K562 (cell line): ENCODE measurements around the gene MRGPRE. TPM values are rescaled to one million over a fixed set of nuclear protein-coding genes. Genes with fewer than 3 reads are reported as not detected.

Experiments used
- ATAC-seq: fragments of 200-7000 bp; cut with Tn5 transposase; 3 replicates; pipeline ENCODE4 v1.9.1; 2020; ENCODE audit warnings: moderate library complexity
- BruUV-seq: library from RNA; stranded (reverse); fragments of 400-500 nt; replicated peaks from 2 replicates; lab custom pipeline; 2021; lab: Mats Ljungman, UMichigan
- CTCF ChIA-PET: fragments of 300-600 bp; formaldehyde crosslinking; extraction: SDS; loops from one replicate; lab custom pipeline; 2021; ENCODE audit warnings: low intra/inter-chr PET ratio; lab: Yijun Ruan, JAX
- POLR2A ChIA-PET: fragments of 300-600, 350-650 bp; sonication (Branson Sonifier 250); formaldehyde crosslinking; extraction: SDS; loops from one replicate; lab custom pipeline; 2021; ENCODE audit warnings: antibody characterized with exemption, inconsistent platforms; lab: Yijun Ruan, JAX
- DNase-seq, 4 experiments: peaks; one replicate each; pipeline versions ENCODE4 v3.0.0 to v3.0.0-alpha.2; 2011 to 2018; ENCODE audit warnings: low spot score in 3 of 4, mixed read lengths in 3 of 4; ENCODE audit errors: extremely low read depth in 1 of 4
- FAIRE-seq: peaks from 2 replicates; lab custom pipeline; 2011; peaks lifted over from hg19 to GRCh38; lab: Jason Lieb, UNC
- H2AFZ ChIP-seq: 2 replicates; pipeline ENCODE4 v1.6.0; 2011; ENCODE audit warnings: low read depth, low read length, control low read depth, inconsistent platforms
- H3K27ac ChIP-seq: fragments of 200-600 bp; 3 replicates; pipeline ENCODE4 v1.8.0; 2011; ENCODE audit warnings: low read depth, mild to moderate bottlenecking, control low read depth, inconsistent platforms, low read length, moderate library complexity, mixed read lengths; ENCODE audit errors: extremely low read depth
- H3K27me3 ChIP-seq, 2 experiments: fragments of 300-600 bp in 1 of 2; 2 replicates in 1 of 2; 3 replicates in 1 of 2; pipeline versions ENCODE4 v1.6.0 to v1.8.0; 2011; ENCODE audit warnings: inconsistent platforms in 2 of 2, low read length in 2 of 2, mild to moderate bottlenecking in 1 of 2, mixed read lengths in 1 of 2, moderate library complexity in 1 of 2; ENCODE audit not compliant: control insufficient read depth in 2 of 2, insufficient read depth in 2 of 2
- H3K36me3 ChIP-seq: fragments of 300-600 bp; 3 replicates; pipeline ENCODE4 v1.8.0; 2011; ENCODE audit warnings: mild to moderate bottlenecking, low read length, inconsistent platforms; ENCODE audit not compliant: control insufficient read depth, insufficient read depth
- H3K4me1 ChIP-seq, 2 experiments: fragments of 200-600 bp in 1 of 2; replicated peaks in 1 of 2; 2 replicates in 1 of 2; 3 replicates in 1 of 2; pipeline versions ENCODE4 v1.5.1 to v1.8.0; 2011; ENCODE audit warnings: inconsistent platforms in 2 of 2, low read length in 2 of 2, mild to moderate bottlenecking in 1 of 2, mixed read lengths in 1 of 2, moderate library complexity in 1 of 2; ENCODE audit not compliant: control insufficient read depth in 2 of 2, insufficient read depth in 2 of 2
- H3K4me2 ChIP-seq: 2 replicates; pipeline ENCODE4 v1.6.1; 2011; ENCODE audit warnings: low read length, control low read depth, inconsistent platforms, mixed read lengths; ENCODE audit not compliant: insufficient read depth
- H3K4me3 ChIP-seq: fragments of 200-600 bp; sonication (generic), shearing (Covaris generic); 2 replicates; pipeline ENCODE4 v1.5.1; 2016; ENCODE audit warnings: control low read depth, inconsistent platforms
- H3K79me2 ChIP-seq: fragments of 200-600 bp; 3 replicates; pipeline ENCODE4 v1.8.0; 2011; ENCODE audit warnings: low read length, inconsistent platforms; ENCODE audit not compliant: control insufficient read depth, insufficient read depth
- H3K9ac ChIP-seq, 2 experiments: 2 replicates each; pipeline versions ENCODE4 v1.6.0 to v1.6.1; 2011; ENCODE audit warnings: low read depth in 2 of 2, low read length in 2 of 2, control low read depth in 1 of 2, inconsistent platforms in 1 of 2, mild to moderate bottlenecking in 1 of 2, mixed read lengths in 1 of 2; ENCODE audit not compliant: insufficient read depth in 1 of 2
- H3K9me1 ChIP-seq: one replicate; pipeline ENCODE4 v1.6.0; 2011; ENCODE audit warnings: inconsistent platforms, mild to moderate bottlenecking, low read length, moderate library complexity; ENCODE audit not compliant: control insufficient read depth, insufficient read depth
- H3K9me3 ChIP-seq: replicated peaks from 2 replicates; pipeline ENCODE4 v1.5.1; 2011; ENCODE audit warnings: low read depth, low read length, inconsistent platforms; ENCODE audit not compliant: control insufficient read depth, insufficient read depth
- H4K20me1 ChIP-seq: replicated peaks from 2 replicates; pipeline ENCODE4 v1.6.1; 2011; ENCODE audit warnings: low read length, inconsistent platforms, mixed read lengths; ENCODE audit not compliant: control insufficient read depth, insufficient read depth
- CTBP1 ChIP-seq: fragments of 450-650 bp; IDR thresholded peaks from 2 replicates; pipeline ENCODE4 v1.6.1; 2016; ENCODE audit warnings: borderline replicate concordance
- CXXC5 ChIP-seq: fragments of 250-450 bp; sonication (Bioruptor Pico); IDR thresholded peaks from 2 replicates; pipeline ENCODE4 v1.8.0; 2022; ENCODE audit warnings: inconsistent platforms, mild to moderate bottlenecking, moderate library complexity
- FOXJ3 ChIP-seq: sonication (generic); formaldehyde crosslinking; IDR thresholded peaks from 2 replicates; pipeline ENCODE4 v1.4.0; 2020; ENCODE audit warnings: mild to moderate bottlenecking, missing genetic modification reagents
- HCFC1 ChIP-seq: IDR thresholded peaks from 2 replicates; pipeline ENCODE4 v1.6.1; 2012; ENCODE audit warnings: low read depth, low read length, improper control_type of control experiment
- HNRNPH1 ChIP-seq: fragments of 200-400 bp; formaldehyde crosslinking; optimal IDR thresholded peaks from 2 replicates; pipeline ENCODE3; 2017; ENCODE audit warnings: low read depth, mild to moderate bottlenecking, low read length, moderate library complexity
- HNRNPUL1 ChIP-seq: fragments of 200-400 bp; formaldehyde crosslinking; IDR thresholded peaks from 2 replicates; pipeline ENCODE4 v1.6.1; 2017; ENCODE audit warnings: low read length
- KDM2B ChIP-seq: fragments of 250-450 bp; sonication (Bioruptor Pico); IDR thresholded peaks from 2 replicates; pipeline ENCODE4 v1.8.0; 2021; ENCODE audit warnings: mild to moderate bottlenecking, moderate library complexity
- MYBL2 ChIP-seq, 2 experiments: fragments of 450-650 bp in 1 of 2; sonication (generic) in 1 of 2; formaldehyde crosslinking in 1 of 2; IDR thresholded peaks; 2 replicates each; pipeline versions ENCODE4 v1.6.1 to v1.8.1; 2017 to 2022; ENCODE audit warnings: borderline replicate concordance in 1 of 2, inconsistent platforms in 1 of 2, low read depth in 1 of 2, mild to moderate bottlenecking in 1 of 2, missing genetic modification reagents in 1 of 2, moderate library complexity in 1 of 2
- PCBP2 ChIP-seq: fragments of 200-400 bp; formaldehyde crosslinking; IDR thresholded peaks from 2 replicates; pipeline ENCODE4 v1.6.1; 2018; ENCODE audit warnings: low read length, low read depth, mild to moderate bottlenecking, moderate library complexity; ENCODE audit not compliant: poor library complexity, severe bottlenecking
- POLR2H ChIP-seq: IDR thresholded peaks from 2 replicates; pipeline ENCODE4 v1.6.1; 2016; ENCODE audit warnings: missing genetic modification characterization, low read depth, mild to moderate bottlenecking, control low read depth, missing compliant biosample characterization, moderate library complexity
- PTTG1 ChIP-seq: fragments of 450-650 bp; IDR thresholded peaks from 2 replicates; pipeline ENCODE4 v1.6.1; 2016; ENCODE audit warnings: low read depth, mild to moderate bottlenecking, missing genetic modification characterization, missing compliant biosample characterization
- SNIP1 ChIP-seq: fragments of 450-650 bp; IDR thresholded peaks from 2 replicates; pipeline ENCODE4 v1.7.1; 2017; ENCODE audit warnings: low read depth, mild to moderate bottlenecking
- SOX6 ChIP-seq: fragments of 450-650 bp; IDR thresholded peaks from 2 replicates; pipeline ENCODE4 v1.6.1; 2014; ENCODE audit warnings: mild to moderate bottlenecking
- ZNF3 ChIP-seq: fragments of 250-450 bp; sonication (Bioruptor Pico); IDR thresholded peaks from 2 replicates; pipeline ENCODE4 v1.5.0; 2021; ENCODE audit warnings: mild to moderate bottlenecking, moderate library complexity
- ZNF79 ChIP-seq: fragments of 250-450 bp; sonication (Bioruptor Pico); IDR thresholded peaks from 2 replicates; pipeline ENCODE4 v1.4.0; 2020; ENCODE audit warnings: low read depth, mild to moderate bottlenecking, moderate library complexity
- WGBS: fragments of 100-300 bp; shearing (Covaris generic); methylation state at CpG from one replicate; pipeline ENCODE4 v1.1.6; 2016; ENCODE audit warnings: low coverage, mixed read lengths; ENCODE audit not compliant: insufficient coverage; ENCODE audit errors: missing lambda C conversion rate; 5-methylcytosine and 5-hydroxymethylcytosine counted together
- in situ Hi-C: fragments of 300-500 bp; cut with MboI; formaldehyde crosslinking; loops from 4 replicates; pipeline ENCODE4 v1.15.0; 2018; ENCODE audit warnings: inconsistent platforms, mixed read lengths
- intact Hi-C: fragments of 100-400 bp; cut with micrococcal nuclease; formaldehyde crosslinking; loops from 2 replicates; pipeline ENCODE4 v1.14.2; 2022
- polyA plus RNA-seq, 8 experiments: library from polyadenylated mRNA; depleted of rRNA in 4 of 8; stranded (reverse) in 5 of 8; unstranded in 3 of 8; fragments of >200 nt; fragmentation: Nextera tagmentation in 2 of 8; fragmentation: Illumina TruSeq in 1 of 8; extraction: Ambion mirVana in 2 of 8; extraction: Trizol in 1 of 8; gene quantifications; 2 replicates each; pipeline versions ENCODE4 v1.2.1 to v1.2.3, GENCODE V29; 2011 to 2014; ENCODE audit warnings: inconsistent platforms in 1 of 8, missing spikeins in 1 of 8
- total RNA-seq, 7 experiments: library from RNA; depleted of rRNA in 6 of 7; stranded (reverse); fragments of >200 nt in 6 of 7; fragmentation: Illumina TruSeq in 2 of 7; extraction: Trizol in 2 of 7; gene quantifications; 2 replicates each; pipeline versions ENCODE4 v1.2.1 to v1.2.3, GENCODE V29; 2011 to 2021; ENCODE audit warnings: low replicate concordance in 1 of 7

MRGPRE gene
- total and polyA plus RNA-seq, 9 of the 15 experiments (the other 6 are each of a cell fraction or from before 2014, with no cell fraction given) = not detected

- POLR2A ChIA-PET = interaction anchor here (0.6 to 2.4 kb wide), 2 partner anchors 10 to 17 kb away, joined by 3 to 13 read pairs; no protein-coding TSS in a partner anchor
- H3K4me1 ChIP-seq = peaks cover 16 to 34% of the 10 kb centered on the region in 2 experiments
- H3K9ac ChIP-seq = no peak overlapping the region
- WGBS = 56% methylated on average over 7 of the region's 7 CpGs
- FAIRE-seq = no peak
- TF ChIP-seq KDM2B (CRISPR knock-in tag) (no peak), HNRNPH1 (no peak), SNIP1 (no peak), CTBP1 (no peak)
- in situ Hi-C loops = no loop called here
- intact Hi-C loops = no loop called here
- DNase-seq = no peak
- H4K20me1 ChIP-seq = no peaks in the 10 kb centered on the region
- no peaks in the 10 kb centered on the region for H3K27me3 ChIP-seq
- ATAC-seq = no peak
- H3K36me3 ChIP-seq = no peaks in the 10 kb centered on the region
- H3K79me2 ChIP-seq = no peaks in the 10 kb centered on the region
- H3K9me3 ChIP-seq = no peaks in the 10 kb centered on the region
- H3K27ac ChIP-seq = no peak overlapping the region
- no peak overlapping the region for H3K4me3 ChIP-seq
- H3K4me2 ChIP-seq = no peak overlapping the region
- H2AFZ ChIP-seq = peak overlapping the region; percentile 46
- CTCF ChIA-PET = no interaction called here
- BruUV-seq = no TSS peak
- H3K9me1 ChIP-seq = peaks cover 4% of the 10 kb centered on the region
Observed at GRCh38 chr11:3234846-3235245, 2.6 kb upstream of the MRGPRE start.

- Histone ChIP-seq H4K20me1 (no peaks in the 10 kb centered on the region), H3K79me2 (no peaks in the 10 kb centered on the region), H3K4me2 (no peak overlapping the region), H3K9me3 (no peaks in the 10 kb centered on the region), H3K4me1 (peaks cover 16 to 45% of the 10 kb centered on the region in 2 experiments), H3K27ac (no peak overlapping the region), H3K9me1 (peaks cover 4% of the 10 kb centered on the region), H3K4me3 (no peak overlapping the region), H3K9ac (peak overlapping the region in 1 of 2 experiments; percentile 33; a peak in 2 of 4 replicates), H2AFZ (no peak overlapping the region), H3K36me3 (no peaks in the 10 kb centered on the region), H3K27me3 (no peaks in the 10 kb centered on the region)
- no TSS peak for BruUV-seq
- in situ Hi-C loops = no loop called here
- no peak for DNase-seq
- 81% methylated on average over 18 of the region's 21 CpGs for WGBS
- intact Hi-C loops = no loop called here
- no peak for ATAC-seq
- POLR2A ChIA-PET = no interaction called here
- CTCF ChIA-PET = no interaction called here
- no peak for FAIRE-seq
- no peak for TF ChIP-seq PCBP2
- TF ChIP-seq ZNF79 (CRISPR knock-in tag) = no peak
- no peak for TF ChIP-seq CXXC5 (CRISPR knock-in tag)
- TF ChIP-seq POLR2H (tag) = no peak
- no peak for TF ChIP-seq HNRNPUL1
- TF ChIP-seq FOXJ3 (CRISPR knock-in tag) = no peak
- no peak for TF ChIP-seq ZNF3 (CRISPR knock-in tag)
- TF ChIP-seq PTTG1 (tag) = no peak
- TF ChIP-seq HCFC1 = no peak
- TF ChIP-seq MYBL2 (IDR thresholded peaks at IDR 0.05; ENCODE audit: low read depth) = no peak
- no peak for TF ChIP-seq MYBL2 (CRISPR knock-in tag; IDR thresholded peaks at IDR 0.05; ENCODE audit: borderline replicate concordance)
- no peak for TF ChIP-seq SOX6
Observed at GRCh38 chr11:3232956-3233355, 739 bp upstream of the MRGPRE start.
